HuH-7.5 (cell line): Measurements from ENCODE around the gene HMCN1.
A peak's percentile ranks its signal among the peaks of the same experiment; 100 is the strongest.

Experiments used
- DNase-seq: peaks from one replicate; pipeline ENCODE4 v3.0.0; 2011; ENCODE audit warnings: low spot score

HMCN1 gene

DNA sequence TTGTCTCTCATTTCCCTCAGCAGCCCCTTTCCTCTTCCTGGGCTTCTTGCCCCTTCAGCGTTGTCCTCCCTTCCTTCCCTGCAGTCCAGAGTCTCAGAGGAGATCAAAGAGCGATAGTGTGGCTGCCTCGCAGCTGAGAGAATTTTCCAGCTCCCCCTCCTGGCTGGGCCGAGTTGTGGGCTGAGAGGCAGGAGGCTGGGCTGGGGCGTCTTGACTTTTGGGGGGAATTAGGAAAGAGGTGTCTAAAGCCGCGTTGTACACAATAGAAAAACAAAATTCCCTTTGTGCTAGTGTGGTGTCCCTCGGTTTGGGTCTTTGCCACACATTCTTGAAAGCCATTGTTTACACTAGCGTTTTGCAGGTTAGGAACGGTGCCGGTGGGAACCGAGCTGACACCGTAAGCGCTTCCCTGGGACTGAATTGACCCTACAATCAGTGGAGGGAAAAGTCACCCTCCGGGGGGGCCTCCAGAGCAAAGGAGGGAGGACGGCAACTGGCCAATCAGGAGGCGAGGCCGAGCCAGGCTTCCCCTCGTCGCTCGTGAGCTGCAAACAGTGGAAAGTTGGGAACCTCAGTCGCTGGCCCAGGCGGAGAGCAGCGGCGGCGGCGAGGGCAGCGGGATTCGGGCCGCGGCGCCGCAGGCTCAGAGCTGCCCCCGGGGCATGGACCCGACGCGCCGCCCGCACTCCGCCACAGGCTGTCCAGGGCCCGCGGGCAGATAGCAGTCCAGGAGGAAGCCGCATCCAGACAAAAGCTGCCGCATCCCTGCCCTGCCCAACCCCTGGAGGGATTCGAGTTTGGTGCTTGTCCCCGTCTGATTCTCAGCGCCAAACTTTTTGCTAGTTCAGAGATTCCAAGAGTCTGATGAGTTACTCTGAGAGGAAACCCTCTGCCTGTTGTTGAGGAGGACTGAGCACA lies at the start of gene HMCN1:
Gene HMCN1 (plus strand): TSS at position 574 of the 918 bp plus-strand sequence. CDS start 389 bp downstream, outside the sequence.
- peak; percentile 17 for DNase-seq

DNA sequence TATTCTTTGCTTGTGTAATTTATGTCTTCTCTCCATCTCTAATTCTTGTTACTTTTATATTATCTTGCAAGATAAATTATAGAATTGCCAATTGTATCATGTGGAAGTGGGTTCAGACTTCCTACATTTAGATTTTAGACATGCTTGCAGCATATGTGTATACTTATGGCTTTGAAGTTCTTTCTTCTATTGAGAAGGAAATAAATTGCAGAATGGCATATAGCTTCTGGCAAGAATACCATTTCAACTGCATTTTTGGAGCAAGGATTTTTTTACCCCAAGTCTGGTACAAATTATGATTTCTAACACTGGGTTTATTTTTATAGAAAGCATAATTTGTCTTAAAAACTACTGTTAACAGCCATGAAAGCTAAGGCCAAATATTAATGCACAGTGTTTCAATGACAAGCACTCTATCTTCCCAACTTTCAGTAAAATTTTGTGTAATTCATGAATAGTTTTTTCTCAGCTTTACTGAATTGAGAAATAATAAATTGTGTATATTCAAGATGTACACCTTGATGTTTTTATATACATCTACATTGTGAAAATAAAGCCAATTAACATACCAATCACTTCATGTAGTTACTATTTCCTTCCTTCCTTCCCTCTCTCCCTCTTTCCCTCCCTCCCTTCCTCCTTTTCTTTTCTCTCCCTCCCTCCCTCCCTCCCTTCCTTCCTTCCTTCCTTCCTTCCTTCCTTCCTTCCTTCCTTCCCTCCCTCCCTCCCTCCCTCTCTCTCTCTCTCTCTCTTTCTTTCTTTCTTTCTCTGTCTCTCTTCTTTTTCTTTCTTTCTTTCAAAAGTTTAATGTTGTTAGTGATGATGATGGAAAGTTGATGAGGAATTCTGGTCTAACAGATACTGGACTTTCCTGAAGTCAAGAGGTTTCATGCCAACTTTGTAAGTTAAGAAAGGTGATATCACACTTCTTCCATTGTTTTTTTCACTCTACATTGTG lies 47.1 kb upstream of the HMCN1 start:
- DNase-seq = no peak

DNA sequence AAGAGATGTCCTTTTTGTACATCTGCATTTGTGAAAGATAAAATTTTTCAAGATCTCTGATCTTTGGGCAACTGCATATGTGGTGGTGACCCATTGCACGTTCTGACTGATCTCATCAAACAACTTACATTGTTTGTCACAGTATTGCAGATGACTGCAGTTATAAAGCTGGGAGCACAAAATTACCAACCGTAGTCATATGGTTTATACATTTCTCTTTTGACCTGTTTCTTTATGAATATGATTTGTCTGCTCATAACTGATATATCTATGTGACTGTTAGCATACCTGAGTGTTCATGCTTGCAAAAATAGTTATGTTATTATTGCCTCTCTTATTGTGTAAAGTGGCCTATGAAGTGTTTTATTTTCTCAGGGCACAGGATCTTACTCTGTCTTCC lies 43.7 kb upstream of the HMCN1 start:
- no peak for DNase-seq

DNA sequence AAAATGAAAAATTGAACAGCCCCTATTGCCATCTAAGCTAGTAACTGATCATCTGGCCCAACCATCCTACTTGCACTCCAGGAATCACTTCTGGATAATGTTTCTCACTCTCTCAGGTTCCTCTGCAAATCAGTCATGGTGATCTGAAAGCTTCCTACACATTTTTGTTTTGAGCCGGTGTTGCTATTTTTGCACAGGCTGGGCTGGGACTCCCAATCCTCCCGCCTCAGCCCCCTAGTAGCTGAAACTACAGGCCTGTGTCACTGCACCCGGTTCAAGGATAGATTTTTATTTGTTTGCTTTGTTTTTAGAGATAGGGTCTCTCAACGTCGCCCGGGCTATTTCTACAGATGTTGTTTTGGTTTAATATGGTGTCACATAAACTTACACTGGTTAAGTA lies 40.5 kb upstream of the HMCN1 start:
- no peak for DNase-seq

DNA sequence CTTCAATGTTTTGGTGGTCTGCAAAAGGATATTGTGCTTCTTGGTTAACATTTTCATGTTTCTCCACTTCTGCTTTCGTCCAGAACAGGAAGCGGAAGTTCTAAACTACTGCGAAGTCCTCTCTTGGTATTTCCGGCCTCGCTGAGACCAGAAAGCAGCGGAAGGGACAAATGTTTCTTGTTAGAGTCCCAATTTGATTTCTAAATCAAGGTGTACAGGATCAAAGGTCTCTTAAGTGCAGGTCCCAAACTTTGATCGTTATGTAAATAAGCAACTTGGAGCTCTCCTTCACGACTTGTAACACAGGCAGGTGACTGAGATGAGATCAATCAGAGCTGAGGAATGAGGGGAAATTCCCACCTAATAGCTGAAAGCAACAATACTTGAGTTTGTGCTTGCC lies 40.1 kb upstream of the HMCN1 start:
- DNase-seq = no peak

DNA sequence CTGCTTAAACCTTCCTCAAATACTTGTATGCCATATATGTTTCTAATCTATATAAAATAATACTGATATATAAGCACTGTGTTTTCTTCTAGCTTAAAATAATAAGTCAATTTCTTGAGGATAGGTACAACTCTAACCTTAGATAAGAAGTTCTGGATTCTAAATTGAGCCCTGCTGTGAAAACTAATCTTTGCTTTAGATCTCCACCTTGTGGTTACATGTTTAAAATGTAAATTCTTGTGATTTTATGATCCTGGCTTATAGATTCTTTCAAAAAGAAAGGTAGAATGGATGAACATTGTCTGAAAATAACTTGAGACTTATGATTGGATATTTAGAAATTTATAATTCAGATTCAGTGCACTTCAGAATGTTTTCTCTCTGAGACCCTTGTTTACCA lies 38.9 kb upstream of the HMCN1 start:
- DNase-seq = no peak

DNA sequence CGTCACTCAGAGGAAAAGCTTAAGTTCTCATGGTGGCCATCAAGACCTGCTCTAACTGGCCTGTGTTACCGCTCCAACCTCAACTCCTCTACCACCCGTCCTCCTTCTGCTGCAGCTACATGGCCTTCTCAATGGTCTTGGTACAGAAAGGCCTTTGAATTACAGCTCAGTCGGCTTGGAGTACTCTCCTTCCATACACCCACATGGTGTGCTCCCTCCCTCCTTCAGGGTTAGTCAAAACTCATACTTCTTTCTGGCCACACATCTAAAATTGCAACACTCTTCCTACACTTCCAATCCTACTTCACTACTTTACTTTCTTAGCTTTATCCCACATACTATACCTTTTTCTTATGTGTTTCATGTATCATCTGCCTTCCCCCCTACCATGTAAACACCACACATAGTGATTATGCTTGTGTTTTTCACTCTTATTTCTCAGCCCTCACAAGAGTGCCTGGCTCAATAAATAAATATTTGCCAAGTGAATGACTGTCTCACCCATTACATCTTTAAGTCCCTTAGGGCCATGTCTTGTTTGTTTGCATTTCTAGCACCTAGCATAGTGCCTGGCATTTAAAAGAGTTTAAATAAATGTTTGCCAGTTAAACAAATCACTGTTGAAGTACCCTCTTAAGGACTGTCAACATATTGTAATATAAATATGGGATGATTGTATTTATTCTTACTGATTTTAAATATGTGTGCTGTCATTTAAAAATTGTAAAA lies 37.6 kb upstream of the HMCN1 start:
- DNase-seq = no peak

DNA sequence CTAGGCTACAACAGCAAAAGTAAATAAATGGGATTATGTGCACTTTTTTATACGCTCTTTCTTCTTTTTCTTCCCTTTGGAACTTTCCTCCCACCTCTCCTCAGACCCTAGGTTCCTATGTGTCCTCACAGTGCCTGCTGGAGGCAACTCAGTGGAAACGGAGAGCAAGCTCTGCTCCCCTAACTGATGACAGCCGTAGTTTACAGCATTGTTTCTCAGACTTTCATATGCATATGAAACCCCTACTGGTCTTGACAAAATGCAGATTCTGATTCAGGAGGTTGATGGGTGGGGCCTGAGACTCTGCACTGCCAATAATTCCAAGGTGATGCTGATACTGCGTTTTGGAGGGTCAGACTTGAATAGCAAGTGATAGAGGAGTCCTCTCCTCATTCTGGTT lies 34.3 kb upstream of the HMCN1 start:
- DNase-seq = no peak

DNA sequence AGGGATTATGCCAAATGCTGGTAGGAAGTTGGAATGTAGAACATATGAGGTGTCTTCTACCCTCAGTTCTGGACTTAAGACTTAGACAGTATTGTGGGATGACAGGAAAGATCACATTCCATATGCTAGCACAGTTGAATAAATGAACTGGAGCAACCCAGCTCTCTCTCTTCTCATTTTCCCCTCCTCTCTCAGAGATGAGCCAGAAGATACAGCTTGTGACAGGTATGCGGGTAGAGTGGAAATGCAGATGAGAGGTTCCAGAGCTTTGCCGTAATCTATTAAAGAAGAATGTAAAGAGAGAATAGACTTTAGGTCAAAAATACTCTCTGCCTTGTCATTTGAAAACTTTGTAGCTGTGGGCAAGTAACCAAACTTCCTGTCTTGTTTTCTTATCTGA lies 32.5 kb upstream of the HMCN1 start:
- no peak for DNase-seq

DNA sequence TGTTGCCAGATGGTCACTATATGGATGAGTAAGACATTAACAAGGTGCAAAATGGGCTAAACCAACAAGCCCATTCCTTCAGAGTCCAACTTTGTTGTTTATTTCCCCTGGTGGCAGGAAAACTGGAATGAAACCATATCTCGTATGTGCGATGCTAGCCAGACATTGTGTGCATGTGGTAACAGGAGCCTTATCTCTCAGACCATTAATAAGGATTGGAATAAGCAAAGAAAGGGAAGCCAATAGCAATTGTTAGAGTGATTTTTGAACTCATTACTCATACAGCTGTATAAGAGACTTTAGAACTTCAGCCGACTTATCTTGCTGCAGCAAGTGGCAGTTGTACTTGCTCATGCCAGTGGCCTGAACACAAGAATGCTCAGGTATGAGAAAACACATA lies 30.0 kb upstream of the HMCN1 start:
- DNase-seq = no peak

DNA sequence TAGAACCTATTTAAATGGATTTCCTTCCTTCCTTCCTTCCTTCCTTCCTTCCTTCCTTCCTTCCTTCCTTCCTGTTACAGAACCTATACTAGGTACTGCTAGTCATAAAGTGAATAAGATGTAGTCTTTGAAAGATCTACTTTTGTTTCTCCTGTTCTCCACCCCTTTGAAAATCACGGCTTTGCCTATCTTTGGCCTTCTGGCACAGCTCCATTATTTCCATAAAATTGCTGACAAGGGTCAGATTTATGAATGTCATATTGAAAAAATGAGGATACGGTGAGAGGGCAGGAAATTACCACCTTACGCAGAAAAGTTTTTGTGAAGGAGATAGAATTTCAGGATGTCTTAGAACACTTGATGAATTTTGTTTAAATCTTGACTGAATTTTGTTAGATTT lies 18.1 kb upstream of the HMCN1 start:
- DNase-seq = no peak

DNA sequence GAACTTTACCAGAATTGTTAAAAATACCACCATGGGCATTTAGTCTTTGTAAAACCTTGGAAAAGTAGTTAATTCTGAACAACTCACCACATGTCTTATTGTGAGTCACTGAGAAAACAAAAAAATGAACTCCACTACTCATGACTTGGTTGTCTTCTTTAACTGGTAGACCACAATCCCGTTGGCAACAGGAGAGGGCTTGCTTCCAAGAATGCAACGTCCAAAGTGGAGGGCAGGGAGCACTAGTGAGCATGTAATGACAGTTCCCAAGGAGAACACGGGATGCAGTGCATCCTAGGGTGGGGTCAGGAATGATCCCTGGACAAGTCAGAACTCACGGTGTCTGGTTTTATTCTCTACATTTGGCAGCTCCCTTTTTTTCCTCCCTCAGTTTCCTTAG lies 15.2 kb upstream of the HMCN1 start:
- DNase-seq = no peak

DNA sequence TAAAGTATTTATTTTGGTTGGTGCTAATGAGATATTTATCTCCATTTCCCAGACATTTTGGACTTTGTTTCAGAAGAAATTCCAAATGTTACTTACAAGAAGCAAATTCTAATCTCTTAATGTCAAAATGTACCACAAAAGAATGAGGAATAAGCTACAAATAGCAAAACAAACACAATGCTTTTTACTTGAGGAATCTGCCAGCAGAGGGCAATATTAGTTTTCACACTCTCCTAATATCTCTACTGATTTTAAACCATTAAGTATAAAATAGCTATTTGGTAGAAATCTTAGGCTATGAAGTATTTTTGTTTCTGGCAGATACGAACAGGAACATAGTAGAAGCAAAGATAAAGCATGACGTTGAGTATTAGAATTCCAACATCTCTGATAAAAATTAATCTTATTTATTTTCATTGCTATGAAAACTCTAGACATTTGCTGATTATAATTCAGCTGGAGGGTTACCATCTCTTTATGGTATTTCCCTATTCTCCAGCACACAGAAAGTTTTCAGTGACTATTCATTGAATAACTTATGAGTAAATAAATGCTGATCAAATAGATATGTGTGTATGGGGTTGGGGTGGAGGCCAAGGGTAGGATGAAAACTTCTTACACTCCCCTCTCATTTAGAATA lies 13.4 kb upstream of the HMCN1 start:
- no peak for DNase-seq

DNA sequence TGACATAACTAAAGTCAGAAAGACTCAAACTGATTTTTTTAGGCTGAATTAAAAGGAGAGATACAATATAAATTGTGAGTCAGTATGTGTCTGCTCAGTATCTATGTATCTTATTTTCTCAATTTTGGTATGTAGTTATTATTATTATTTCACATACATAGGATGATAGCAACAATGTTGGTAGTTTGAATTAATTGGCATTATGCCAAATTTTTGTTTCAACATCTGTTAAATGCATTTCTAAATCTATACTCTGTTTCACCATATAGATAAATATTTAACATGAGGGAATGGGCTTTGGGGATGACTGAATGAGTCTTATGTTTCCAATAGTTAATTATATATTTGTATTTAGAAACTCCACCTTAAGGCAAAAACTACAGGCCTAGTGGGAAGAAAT lies 12.6 kb upstream of the HMCN1 start:
- DNase-seq = no peak

DNA sequence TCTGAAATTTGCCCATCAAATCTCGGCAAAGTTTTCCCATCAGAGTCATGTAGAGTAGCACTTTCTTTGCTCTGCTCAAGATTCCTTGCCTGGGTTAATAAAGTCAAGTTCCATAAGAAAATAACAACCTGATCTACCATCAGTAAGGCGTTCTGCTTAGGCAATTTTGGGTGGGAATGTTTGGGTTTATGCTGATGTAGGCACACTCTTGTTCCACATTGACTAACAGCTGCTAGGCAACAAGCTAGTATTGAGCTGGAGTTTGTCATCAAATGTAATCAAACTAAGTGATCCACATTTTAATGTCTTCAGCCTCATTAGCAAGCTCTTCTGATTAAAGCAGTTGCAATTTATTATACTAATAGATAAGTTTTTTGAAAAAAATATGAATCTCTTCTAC lies 12.1 kb upstream of the HMCN1 start:
- no peak for DNase-seq

DNA sequence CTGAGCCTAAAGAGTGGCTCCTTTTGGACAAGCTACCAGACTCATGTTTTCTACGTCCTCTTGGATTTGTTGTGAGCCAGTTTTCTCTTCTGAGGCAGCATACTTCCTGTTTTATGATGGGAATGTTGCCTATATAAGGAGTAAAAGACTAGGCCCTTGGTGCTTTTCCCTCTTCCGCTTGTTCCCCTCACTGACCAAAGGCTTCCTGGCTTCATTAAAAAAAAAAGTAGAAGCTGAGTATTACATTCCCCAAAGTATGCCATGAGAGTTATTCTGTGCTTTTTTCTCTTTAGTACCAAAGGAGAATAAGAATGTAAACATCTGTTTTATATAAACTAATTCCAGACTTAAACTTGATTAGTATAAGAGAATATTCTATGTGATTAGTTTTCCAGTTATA lies 6.5 kb upstream of the HMCN1 start:
- DNase-seq = no peak

DNA sequence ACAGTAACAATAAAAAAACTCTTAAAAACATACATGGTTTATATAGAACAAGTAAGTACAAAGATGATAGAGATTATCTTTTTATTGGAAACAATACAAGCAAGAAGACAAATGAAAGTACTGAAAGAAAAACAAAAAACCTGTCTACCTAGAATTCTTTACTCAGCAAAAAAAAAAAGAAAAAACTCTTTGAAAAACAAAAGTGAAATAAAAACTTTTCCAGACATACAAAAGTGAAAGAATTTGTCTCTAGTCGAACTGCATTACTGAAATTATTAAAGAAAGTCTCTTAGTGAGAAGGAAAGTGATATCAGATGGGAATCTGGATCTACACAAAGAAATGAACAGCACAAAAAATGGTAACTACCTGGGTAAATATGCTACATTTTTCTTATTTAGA lies 2.7 kb upstream of the HMCN1 start:
- DNase-seq = no peak

DNA sequence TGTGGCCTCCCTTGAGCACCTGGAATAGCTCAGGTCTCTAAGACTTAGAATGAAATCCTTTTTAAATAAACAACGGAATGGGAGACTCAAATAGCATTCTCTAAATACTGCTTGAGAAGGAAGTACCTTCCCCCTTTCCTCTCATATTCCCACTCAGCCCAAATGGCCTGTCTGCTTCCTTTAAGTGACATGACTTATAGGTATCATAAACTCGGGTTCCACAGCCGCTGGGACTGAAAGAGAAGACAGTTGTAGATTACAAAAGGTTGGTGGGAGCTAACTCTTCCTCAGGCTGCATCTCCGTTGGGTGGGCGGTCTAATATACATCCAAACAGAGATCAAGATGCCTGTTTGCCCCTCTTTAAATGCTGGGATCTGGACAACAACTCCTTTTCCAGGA lies 1.2 kb upstream of the HMCN1 start:
- DNase-seq = no peak

DNA sequence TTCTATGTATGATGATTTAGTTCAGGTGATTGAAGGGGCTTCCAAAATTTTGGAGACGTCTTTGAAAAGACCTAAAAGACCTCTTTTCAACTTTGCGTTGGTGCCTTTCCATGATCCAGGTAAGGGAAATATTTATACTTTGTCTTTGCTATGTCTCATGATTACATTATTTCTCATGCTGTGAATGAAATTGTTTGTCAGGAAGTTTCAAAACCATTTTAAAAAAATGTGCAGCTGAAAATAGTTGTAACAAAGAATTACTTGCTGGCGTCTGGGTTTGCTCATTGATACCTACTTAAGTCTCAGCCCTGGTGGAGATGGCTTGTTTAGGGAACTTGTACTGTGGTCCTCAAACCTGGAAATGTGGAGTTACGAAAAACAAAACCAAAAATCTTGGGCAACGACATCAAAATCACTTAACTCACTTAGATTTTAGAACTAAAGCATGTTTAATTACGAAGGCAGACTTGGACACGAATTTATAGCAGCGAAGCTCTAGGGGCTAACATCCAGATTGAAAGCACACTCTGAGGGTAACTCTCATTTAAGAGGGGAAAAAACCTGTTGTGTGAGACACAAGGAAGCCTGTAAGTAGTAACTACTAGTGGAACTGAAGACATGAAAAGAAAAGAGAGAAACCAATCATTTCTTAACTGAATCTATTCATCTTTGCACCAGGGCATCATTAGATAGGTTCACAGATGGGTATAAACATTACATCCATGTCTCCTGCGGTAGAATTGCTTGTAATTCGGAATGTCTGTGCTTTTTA lies 924 bp downstream of the HMCN1 start:
- DNase-seq = no peak

DNA sequence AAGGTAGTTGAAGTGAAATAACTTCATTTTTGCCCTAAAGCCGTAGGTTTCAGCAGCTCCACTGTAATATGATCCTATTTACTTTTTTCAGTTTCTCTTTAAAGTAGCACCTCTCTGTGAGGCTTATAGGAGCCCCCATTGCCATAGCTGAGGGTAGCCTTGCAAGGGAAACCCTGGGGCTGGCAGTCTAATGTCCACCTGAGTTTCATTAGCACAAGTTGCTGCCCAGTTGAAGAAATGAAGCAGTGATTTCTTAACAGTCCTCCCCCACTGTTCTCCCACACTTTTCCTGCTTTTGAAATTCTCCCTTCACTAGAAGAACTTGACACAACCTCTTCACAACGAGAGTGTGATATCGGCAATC lies 1.5 kb downstream of the HMCN1 start:
- no peak for DNase-seq

DNA sequence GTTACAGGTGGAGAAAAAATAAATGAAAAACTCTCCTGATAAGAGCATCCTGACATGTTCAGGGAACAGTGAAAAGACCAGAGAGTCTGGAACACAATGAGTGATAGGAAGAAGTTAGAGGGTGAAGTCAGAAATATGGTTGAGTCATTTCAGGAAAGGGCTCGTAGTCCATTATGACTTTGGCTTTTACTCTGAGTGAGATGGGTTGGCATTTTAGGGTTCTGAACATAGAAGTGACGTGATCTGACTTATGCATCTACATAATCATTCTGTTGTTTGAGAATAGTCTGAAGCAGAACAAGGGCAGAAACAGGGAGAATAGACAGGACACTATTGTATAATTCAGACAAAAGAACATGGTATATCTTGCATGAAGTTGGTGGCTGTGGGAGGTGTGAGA lies 5.8 kb downstream of the HMCN1 start:
- DNase-seq = no peak
